ENCODE measurements around the gene FANCE. TPM values are rescaled to one million over a fixed set of nuclear protein-coding genes. Genes with fewer than 3 reads are reported as not detected.

The FANCE gene
- polyA plus RNA-seq, 1 experiment, result 7.0 TPM

DNA sequence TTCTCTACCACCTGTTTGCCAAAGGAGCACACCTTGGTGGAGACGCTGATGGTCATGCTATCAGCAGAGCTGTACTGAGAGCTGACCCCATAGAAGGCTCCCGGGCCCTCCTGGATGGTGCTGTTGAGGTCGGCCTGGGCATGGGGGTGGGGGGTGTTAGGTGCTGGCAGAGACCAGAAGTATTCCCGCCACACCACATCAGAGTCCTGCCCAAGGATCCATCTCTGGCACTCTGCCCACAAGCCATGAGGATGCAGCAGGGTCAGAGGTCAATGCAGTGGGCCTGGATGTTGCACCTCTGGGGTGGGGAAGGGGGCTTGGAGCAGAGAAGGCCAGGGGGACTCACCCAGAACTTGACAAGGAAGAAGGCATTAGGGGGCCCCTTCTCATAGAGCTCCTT, 23.4 kb downstream of the FANCE start:
- H3K27ac ChIP-seq (ENCODE audit: low read depth, low read length), result no peak overlapping the region
- ChIA-PET POLR2A (no interaction called here), CTCF (interaction anchor here (1.4 kb wide), 1 partner anchor 8 kb away, joined by 3 read pairs; the partner anchor contains the start of gene RPL10A)
- H3K9me3 ChIP-seq (ENCODE audit: control insufficient read depth, insufficient read depth, low read length), result no peaks in the 10 kb centered on the region
- no peak for DNase-seq (ENCODE audit: low read depth, low spot score)
- H3K4me3 ChIP-seq (ENCODE audit: low read depth, low read length), result no peak overlapping the region
- TF ChIP-seq, protein P1, sequence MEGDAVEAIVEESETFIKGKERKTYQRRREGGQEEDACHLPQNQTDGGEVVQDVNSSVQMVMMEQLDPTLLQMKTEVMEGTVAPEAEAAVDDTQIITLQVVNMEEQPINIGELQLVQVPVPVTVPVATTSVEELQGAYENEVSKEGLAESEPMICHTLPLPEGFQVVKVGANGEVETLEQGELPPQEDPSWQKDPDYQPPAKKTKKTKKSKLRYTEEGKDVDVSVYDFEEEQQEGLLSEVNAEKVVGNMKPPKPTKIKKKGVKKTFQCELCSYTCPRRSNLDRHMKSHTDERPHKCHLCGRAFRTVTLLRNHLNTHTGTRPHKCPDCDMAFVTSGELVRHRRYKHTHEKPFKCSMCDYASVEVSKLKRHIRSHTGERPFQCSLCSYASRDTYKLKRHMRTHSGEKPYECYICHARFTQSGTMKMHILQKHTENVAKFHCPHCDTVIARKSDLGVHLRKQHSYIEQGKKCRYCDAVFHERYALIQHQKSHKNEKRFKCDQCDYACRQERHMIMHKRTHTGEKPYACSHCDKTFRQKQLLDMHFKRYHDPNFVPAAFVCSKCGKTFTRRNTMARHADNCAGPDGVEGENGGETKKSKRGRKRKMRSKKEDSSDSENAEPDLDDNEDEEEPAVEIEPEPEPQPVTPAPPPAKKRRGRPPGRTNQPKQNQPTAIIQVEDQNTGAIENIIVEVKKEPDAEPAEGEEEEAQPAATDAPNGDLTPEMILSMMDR (IDR thresholded peaks at IDR 0.05; ENCODE audit: low read depth, low read length), result no peak
- H3K27me3 ChIP-seq (ENCODE audit: control insufficient read depth, insufficient read depth, low read length), result no peaks in the 10 kb centered on the region

DNA sequence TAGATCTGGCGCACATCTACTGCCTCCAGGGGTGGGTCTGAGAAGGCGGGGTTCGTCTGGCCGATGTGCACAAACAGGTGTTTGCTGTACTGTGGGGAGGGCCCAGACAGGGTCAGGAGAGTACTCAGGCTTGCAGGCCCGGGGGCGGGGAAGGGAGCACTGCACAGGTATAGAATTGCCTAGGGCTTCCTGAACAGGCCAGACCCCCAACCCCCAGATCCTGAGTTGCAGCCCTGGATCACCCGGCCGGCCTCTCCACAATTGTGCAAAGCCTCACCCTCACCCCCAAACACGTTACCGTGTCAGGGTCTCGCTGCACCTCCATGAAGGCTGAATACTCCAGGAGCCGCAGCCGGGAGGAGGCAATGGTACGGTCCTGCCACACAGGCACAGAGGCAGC, 23.9 kb downstream of the FANCE start:
- ChIA-PET POLR2A (interaction anchor here (0.9 kb wide), 1 partner anchor 21 kb away, joined by 3 read pairs; the partner anchor contains the start of gene TEAD3), CTCF (interaction anchor here (1.4 kb wide), 1 partner anchor 8 kb away, joined by 3 read pairs; the partner anchor contains the start of gene RPL10A)
- Histone ChIP-seq H3K27me3 (ENCODE audit: control insufficient read depth, insufficient read depth, low read length) (no peaks in the 10 kb centered on the region), H3K27ac (ENCODE audit: low read depth, low read length) (no peak overlapping the region), H3K9me3 (ENCODE audit: control insufficient read depth, insufficient read depth, low read length) (no peaks in the 10 kb centered on the region), H3K4me3 (ENCODE audit: low read depth, low read length) (no peak overlapping the region)
- TF ChIP-seq, protein P1 (IDR thresholded peaks at IDR 0.05; ENCODE audit: low read depth, low read length), result no peak
- no peak for DNase-seq (ENCODE audit: low read depth, low spot score)

DNA sequence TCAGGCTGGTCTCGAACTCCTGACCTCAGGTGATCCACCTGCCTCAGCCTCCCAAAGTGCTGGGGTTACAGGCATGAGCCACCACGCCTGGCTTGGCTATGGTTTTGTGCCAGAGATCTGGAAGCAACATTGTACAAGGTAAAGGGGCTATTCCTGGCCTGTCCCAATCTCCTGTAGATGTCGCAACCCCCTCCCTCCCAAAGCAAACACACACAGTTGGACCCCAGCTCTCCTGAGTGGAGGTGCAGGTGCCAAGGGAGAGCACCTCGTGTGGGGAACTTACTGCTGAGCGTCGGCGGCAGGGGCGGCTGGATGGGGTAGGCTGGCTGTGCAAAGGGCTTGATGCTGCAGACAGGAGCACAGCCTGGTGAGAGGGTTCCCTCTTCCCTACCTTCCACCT, 24.9 kb downstream of the FANCE start:
- TF ChIP-seq, protein P1 (IDR thresholded peaks at IDR 0.05; ENCODE audit: low read depth, low read length), result no peak
- ChIA-PET CTCF (interaction anchor here (0.7 to 1.4 kb wide), 2 partner anchors 9 kb away, joined by 3 read pairs; partner anchors contain the start of gene RPL10A), POLR2A (no interaction called here)
- peak overlapping the region; percentile 11 for H3K27ac ChIP-seq (ENCODE audit: low read depth, low read length)
- no peak for DNase-seq (ENCODE audit: low read depth, low spot score)
- no peaks in the 10 kb centered on the region for H3K27me3 ChIP-seq (ENCODE audit: control insufficient read depth, insufficient read depth, low read length)
- H3K9me3 ChIP-seq (ENCODE audit: control insufficient read depth, insufficient read depth, low read length), result no peaks in the 10 kb centered on the region
- H3K4me3 ChIP-seq (ENCODE audit: low read depth, low read length), result no peak overlapping the region

DNA sequence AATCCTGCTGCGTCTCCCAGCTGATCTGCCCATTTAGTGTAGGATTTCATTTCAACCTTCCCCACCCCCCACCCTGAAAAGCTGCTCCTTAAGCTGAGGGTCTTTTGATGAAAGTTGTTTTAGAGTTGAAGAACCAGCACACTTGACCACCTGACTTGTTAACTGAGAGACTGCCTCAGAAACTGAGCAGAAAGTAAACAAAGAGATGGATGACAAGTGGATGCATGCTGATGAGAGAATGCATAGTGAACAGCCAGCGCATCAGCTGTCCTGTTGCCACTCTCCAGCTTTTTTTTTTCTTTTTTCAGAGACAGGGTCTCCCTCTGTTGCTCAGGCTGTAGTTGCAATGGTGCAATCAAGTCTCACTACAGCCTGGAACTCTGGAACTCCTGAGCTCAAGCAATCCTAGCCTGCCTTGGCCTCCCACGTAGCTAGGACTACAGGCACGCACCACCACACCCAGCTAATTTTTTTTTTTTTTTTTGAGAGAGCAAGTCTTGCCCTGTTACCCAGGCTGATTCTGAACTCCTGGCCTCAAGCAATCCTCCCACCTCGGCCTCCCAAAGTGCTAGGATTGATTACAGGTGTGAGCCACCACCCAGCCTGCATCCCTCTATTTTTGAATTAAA, 25.5 kb downstream of the FANCE start:
- ChIA-PET POLR2A (interaction anchor here (1.0 kb wide), 1 partner anchor 11 kb away, joined by 3 read pairs; no protein-coding TSS in a partner anchor), CTCF (interaction anchor here (0.7 kb wide), 2 partner anchors 8 to 10 kb away, joined by 3 to 4 read pairs; no protein-coding TSS in a partner anchor)
- TF ChIP-seq, protein P1 (IDR thresholded peaks at IDR 0.05; ENCODE audit: low read depth, low read length), result no peak
- Histone ChIP-seq H3K27me3 (ENCODE audit: control insufficient read depth, insufficient read depth, low read length) (no peaks in the 10 kb centered on the region), H3K9me3 (ENCODE audit: control insufficient read depth, insufficient read depth, low read length) (no peaks in the 10 kb centered on the region), H3K27ac (ENCODE audit: low read depth, low read length) (peak overlapping the region; percentile 11), H3K4me3 (ENCODE audit: low read depth, low read length) (no peak overlapping the region)
- no peak for DNase-seq (ENCODE audit: low read depth, low spot score)

DNA sequence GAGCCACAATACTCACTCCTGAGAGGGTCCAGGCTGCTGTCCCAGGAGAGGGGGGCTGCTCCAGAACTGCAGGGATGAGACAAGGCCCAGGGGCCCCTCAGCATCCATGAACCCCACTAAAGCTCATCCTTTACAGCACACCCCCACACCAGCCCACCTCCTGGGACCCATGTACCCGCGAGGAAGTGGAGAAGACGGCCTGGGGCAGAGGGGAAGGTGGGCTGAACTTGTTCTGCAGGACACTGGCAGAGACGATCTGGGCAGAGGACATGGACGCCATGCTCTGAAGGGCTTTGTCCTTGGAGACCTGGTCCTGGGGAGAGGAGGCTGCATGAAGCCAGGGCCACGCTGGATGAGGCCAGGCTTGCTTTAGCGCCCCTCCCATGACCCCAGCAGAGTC, 26.1 kb downstream of the FANCE start:
- ChIA-PET CTCF (no interaction called here), POLR2A (interaction anchor here (1.0 kb wide), 1 partner anchor 11 kb away, joined by 3 read pairs; no protein-coding TSS in a partner anchor)
- TF ChIP-seq, protein P1 (IDR thresholded peaks at IDR 0.05; ENCODE audit: low read depth, low read length), result no peak
- Histone ChIP-seq H3K9me3 (ENCODE audit: control insufficient read depth, insufficient read depth, low read length) (no peaks in the 10 kb centered on the region), H3K27me3 (ENCODE audit: control insufficient read depth, insufficient read depth, low read length) (no peaks in the 10 kb centered on the region), H3K27ac (ENCODE audit: low read depth, low read length) (no peak overlapping the region), H3K4me3 (ENCODE audit: low read depth, low read length) (no peak overlapping the region)
- DNase-seq (ENCODE audit: low read depth, low spot score), result no peak
